Left kidney (tissue), 2 donors: ENCODE results near the gene PTX3. TPM values are rescaled to one million over a fixed set of nuclear protein-coding genes. Genes with fewer than 3 reads are reported as not detected.

Experiments used
- DNase-seq: peaks from one replicate; pipeline ENCODE4 v3.0.0-alpha.2; 2013
- polyA plus RNA-seq: library from polyadenylated mRNA; unstranded; fragments of 120-200 nt; gene quantifications from one replicate; pipeline ENCODE4 v1.2.1, GENCODE V29; 2013; ENCODE audit not compliant: insufficient read length

Gene PTX3
- polyA plus RNA-seq, 1 donor: 4.5 TPM

DNA sequence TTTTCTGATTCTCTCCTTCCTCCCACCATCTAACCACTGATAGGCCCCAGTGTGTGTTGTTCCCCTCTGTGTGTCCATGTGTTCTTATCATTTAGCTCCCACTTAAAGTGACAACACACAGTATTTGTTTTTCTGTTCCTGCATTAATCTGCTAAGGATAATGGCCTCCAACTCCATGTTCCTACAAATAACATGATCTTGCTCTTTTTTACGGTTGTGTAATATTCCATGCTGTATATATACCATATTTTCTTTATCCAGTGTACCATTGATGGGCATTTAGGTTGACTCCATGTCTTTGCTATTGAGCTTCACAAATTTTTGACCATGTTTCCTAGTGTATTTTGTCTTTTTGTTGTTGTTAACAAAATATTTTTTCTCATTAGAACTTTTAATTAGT is 36.0 kb downstream of the PTX3 start:
- no peak for DNase-seq

DNA sequence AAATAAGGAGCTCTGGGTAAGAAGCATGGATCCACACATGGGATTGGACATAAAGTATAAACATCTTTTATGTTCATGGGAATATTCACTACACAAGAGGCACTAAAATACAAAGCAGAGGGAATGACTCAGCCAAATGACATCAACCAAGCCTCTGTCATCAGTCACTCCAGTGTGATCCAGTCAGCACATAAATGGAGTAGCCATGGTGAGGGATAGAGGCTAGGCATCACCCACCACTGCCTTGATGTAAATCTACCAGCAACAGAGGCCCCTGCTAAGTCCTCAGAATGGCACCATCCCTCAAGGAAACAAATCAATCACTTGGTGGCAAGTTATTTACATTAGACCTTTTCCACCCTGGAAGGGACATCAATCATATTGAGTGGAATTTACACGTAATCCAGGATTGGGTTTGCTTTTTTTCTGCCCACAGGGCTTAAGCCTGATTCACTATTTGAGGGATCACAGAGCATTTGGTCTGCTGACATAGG is 39.3 kb downstream of the PTX3 start:
- no peak for DNase-seq

DNA sequence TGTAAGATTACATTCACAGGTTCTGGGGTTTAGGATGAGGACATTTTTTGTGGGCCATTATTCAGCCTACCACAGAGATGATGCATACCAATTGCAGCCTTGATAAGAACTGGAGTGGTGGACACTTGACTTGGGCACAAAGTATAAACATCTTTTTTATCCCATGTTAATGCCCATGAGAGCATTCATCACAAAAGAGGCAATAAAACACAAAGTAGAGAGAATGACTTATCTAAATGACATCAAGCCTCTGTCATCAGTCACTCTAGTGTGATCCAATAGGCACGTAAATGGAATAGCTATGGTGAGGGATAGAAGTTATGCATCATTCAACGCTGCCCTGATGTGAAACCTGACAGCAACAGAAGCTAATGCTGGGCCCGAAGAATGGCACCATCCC is 40.8 kb downstream of the PTX3 start:
- DNase-seq: no peak

DNA sequence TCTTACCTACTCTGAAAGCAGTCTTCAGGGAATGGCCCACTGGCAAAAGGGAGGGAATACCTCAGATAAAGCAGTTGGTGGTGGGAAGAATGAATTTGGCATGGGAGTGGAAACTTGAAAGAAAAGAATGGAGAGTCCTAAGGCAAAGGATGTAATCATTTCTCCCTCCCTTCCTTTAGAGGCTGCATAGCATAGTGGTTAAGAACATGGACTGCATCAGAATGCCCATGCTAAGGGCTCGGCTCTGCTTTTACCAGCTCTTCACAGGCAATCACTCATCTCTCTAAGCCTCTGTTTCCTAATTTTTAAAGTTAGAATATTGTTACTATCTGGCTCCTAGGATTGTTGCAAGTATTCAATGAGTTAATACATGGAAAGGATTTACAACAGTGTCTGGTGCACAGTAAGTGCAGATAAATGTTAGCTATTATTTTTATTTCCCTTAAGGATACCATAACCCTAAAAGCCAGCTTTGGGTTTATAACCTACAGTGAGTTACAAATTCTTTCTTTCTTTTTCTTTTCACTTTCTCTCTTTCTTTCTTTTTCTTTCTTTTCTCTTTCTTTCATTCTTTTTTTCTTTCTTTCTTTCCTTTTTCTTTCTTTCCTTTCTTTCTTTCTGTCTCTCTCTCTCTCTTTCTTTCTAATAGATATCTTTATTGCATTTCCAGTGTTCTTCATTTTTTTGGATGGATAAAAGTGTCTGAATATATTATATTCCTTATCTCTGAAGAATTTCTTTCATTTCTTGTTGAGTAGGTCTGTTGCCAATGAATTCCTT is 43.0 kb downstream of the PTX3 start:
- no peak for DNase-seq

DNA sequence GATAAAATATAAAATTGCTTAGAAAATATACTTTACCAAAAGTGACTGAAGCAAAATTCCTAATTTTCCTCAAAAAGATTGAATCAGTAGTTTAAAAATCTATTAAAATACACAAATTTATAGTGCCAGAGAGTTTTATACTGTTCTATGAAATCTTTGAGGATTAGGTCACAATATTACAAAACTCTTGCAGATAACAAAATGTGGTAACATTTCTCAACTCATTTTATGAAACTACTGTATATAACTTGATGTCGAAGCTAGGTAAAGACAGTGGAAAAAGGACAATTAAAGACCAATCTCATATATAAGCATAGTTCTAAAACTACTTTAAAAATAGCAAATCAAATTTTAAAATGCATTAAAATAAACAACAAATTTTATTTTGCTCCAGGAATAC is 50.7 kb downstream of the PTX3 start:
- no peak for DNase-seq

DNA sequence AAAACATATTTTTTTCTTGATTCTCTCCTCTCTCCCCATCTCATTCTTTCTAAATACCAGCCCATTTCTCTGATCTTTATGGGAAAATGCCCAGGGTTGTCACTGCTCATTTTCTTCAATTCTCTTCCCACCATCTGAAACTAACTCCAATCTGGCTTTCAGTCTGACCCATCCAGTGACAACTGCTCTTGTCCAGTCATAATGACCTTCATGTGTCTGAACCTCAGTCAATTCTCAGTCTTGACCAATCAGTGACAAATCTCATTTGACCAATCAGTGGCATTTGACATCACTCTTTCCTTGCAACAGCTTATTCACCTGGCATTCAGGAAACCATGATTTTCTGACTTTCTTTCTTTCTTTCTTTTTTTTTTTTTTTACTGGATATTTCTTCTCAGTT is 51.5 kb downstream of the PTX3 start:
- no peak for DNase-seq

DNA sequence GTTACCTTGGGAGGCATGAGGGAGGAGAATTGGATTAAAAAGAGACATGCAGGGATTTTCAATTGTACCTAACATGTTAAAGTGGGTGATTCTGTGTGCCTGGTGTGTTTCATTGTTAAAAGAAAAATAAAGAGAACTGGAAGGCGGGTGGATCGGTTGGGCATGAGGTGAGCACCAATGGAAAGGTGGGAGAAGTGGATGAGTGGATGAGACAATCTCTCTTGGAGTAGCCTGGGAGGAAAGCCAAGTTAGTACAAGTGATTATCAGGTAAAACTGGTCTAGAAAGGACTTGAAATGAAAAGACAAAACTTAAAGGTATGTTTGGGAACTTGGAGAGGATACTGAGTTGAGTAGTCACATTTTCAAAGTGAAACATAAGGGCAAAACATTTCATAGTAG is 54.5 kb downstream of the PTX3 start:
- no peak for DNase-seq

Other genes starting within 250 kb of the PTX3 start
- gene VEPH1, start 66.6 kb downstream of the PTX3 start, polyA plus RNA-seq: 56.0 TPM